Subcutaneous preadipocyte (primary cell): ENCODE measurements around the gene GALNT14. TPM values are rescaled to one million over a fixed set of nuclear protein-coding genes. Genes with fewer than 3 reads are reported as not detected.

ENCODE experiments used
- total RNA-seq: library from RNA; depleted of rRNA; stranded (reverse); fragments of >200 nt; gene quantifications from 2 replicates; pipeline ENCODE4 v1.2.3, GENCODE V29; 2012

GALNT14 gene, protein sequence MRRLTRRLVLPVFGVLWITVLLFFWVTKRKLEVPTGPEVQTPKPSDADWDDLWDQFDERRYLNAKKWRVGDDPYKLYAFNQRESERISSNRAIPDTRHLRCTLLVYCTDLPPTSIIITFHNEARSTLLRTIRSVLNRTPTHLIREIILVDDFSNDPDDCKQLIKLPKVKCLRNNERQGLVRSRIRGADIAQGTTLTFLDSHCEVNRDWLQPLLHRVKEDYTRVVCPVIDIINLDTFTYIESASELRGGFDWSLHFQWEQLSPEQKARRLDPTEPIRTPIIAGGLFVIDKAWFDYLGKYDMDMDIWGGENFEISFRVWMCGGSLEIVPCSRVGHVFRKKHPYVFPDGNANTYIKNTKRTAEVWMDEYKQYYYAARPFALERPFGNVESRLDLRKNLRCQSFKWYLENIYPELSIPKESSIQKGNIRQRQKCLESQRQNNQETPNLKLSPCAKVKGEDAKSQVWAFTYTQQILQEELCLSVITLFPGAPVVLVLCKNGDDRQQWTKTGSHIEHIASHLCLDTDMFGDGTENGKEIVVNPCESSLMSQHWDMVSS
- 0.98 and 1.1 TPM in 2 replicates for total RNA-seq

GRCh38 chr2:31138037-31138962 lies at the start of gene GALNT14:
GALNT14 (minus strand) TSS chr2:31138440; CDS start chr2:31138086, 354 bp downstream.

Other genes starting within 250 kb of the GALNT14 start
- under 0.01 and 0.20 TPM in 2 replicates for gene CAPN14, start 79.1 kb upstream of the GALNT14 start, total RNA-seq
- 10.7 and 14.7 TPM in 2 replicates for gene EHD3, start 95.7 kb upstream of the GALNT14 start, total RNA-seq